Measurements from ENCODE around the gene B4GALNT3. TPM values are rescaled to one million over a fixed set of nuclear protein-coding genes. Genes with fewer than 3 reads are reported as not detected.

The B4GALNT3 gene
- total RNA-seq, 1 experiment from 2014 or later, result 77.9 TPM

GRCh38 chr12:480831-481816 lies 21.4 kb downstream of the B4GALNT3 start:
- Mint-ChIP-seq H3K4me1 (ENCODE audit: low read depth, unreplicated experiment) (peaks cover 11% of the 10 kb centered on the region), H3K9me3 (ENCODE audit: unreplicated experiment) (no peaks in the 10 kb centered on the region), H3K36me3 (ENCODE audit: insufficient read depth, unreplicated experiment) (peaks cover 9% of the 10 kb centered on the region), H3K27me3 (ENCODE audit: insufficient read depth, unreplicated experiment) (no peaks in the 10 kb centered on the region), H3K4me3 (ENCODE audit: unreplicated experiment) (no peak overlapping the region), H3K27ac (ENCODE audit: unreplicated experiment) (no peak overlapping the region)
- intact Hi-C loops (cut with micrococcal nuclease; ENCODE audit: unreplicated experiment), result no loop called here
- H3K4me3 ChIP-seq (ENCODE audit: low read depth, low read length), result no peak overlapping the region
- no peaks in the 10 kb centered on the region for H3K27me3 ChIP-seq (replicated peaks; ENCODE audit: control insufficient read depth, insufficient read depth, low read length)
- H3K9me3 ChIP-seq, result no peaks in the 10 kb centered on the region
- BruUV-seq (replicated peaks), result no TSS peak
- no peak for TF ChIP-seq CTCF (IDR thresholded peaks at IDR 0.05; ENCODE audit: insufficient read depth in 1 of 2, low read depth in 1 of 2, low read length in 1 of 2, severe bottlenecking in 1 of 2, unreplicated experiment in 1 of 2)
- H3K4me1 ChIP-seq, result no peaks in the 10 kb centered on the region
- ChIA-PET CTCF (no interaction called here), POLR2A (no interaction called here)
- DNase-seq, result peak in 1 of 2 experiments; percentile 33
- H3K36me3 ChIP-seq (ENCODE audit: control insufficient read depth, insufficient read depth, low read length), result no peaks in the 10 kb centered on the region

GRCh38 chr12:482061-482460 lies 22.3 kb downstream of the B4GALNT3 start:
- BruUV-seq (replicated peaks), result no TSS peak
- ChIA-PET CTCF (no interaction called here), POLR2A (no interaction called here)
- Histone ChIP-seq H3K27me3 (replicated peaks; ENCODE audit: control insufficient read depth, insufficient read depth, low read length) (no peaks in the 10 kb centered on the region), H3K4me1 (peaks cover 1% of the 10 kb centered on the region), H3K4me3 (ENCODE audit: low read depth, low read length) (no peak overlapping the region), H3K9me3 (no peaks in the 10 kb centered on the region), H3K36me3 (ENCODE audit: control insufficient read depth, insufficient read depth, low read length) (no peaks in the 10 kb centered on the region)
- H3K9me3 Mint-ChIP-seq (ENCODE audit: unreplicated experiment), result no peaks in the 10 kb centered on the region
- intact Hi-C loops (cut with micrococcal nuclease; ENCODE audit: unreplicated experiment), result no loop called here
- H3K4me1 Mint-ChIP-seq (ENCODE audit: low read depth, unreplicated experiment), result peaks cover 16% of the 10 kb centered on the region
- H3K27ac Mint-ChIP-seq (ENCODE audit: unreplicated experiment), result no peak overlapping the region
- H3K4me3 Mint-ChIP-seq (ENCODE audit: unreplicated experiment), result no peak overlapping the region
- peak in 1 of 2 experiments; percentile 5 for DNase-seq
- H3K36me3 Mint-ChIP-seq (ENCODE audit: insufficient read depth, unreplicated experiment), result peaks cover 9% of the 10 kb centered on the region
- no peaks in the 10 kb centered on the region for H3K27me3 Mint-ChIP-seq (ENCODE audit: insufficient read depth, unreplicated experiment)
- TF ChIP-seq CTCF (IDR thresholded peaks at IDR 0.05; ENCODE audit: insufficient read depth in 1 of 2, low read depth in 1 of 2, low read length in 1 of 2, severe bottlenecking in 1 of 2, unreplicated experiment in 1 of 2), result no peak

GRCh38 chr12:484096-484495 lies 24.4 kb downstream of the B4GALNT3 start:
- intact Hi-C loops (cut with micrococcal nuclease; ENCODE audit: unreplicated experiment), result no loop called here
- H3K4me1 ChIP-seq, result peaks cover 16% of the 10 kb centered on the region
- H3K36me3 Mint-ChIP-seq (ENCODE audit: insufficient read depth, unreplicated experiment), result peaks cover 29% of the 10 kb centered on the region
- H3K27me3 Mint-ChIP-seq (ENCODE audit: insufficient read depth, unreplicated experiment), result no peaks in the 10 kb centered on the region
- H3K27ac Mint-ChIP-seq (ENCODE audit: unreplicated experiment), result peak overlapping the region; percentile 36
- peaks cover 5% of the 10 kb centered on the region for H3K9me3 Mint-ChIP-seq (ENCODE audit: unreplicated experiment)
- ChIA-PET CTCF (interaction anchor here (1.0 kb wide), 1 partner anchor 35 kb away, joined by 3 read pairs; no protein-coding TSS in a partner anchor), POLR2A (no interaction called here)
- no TSS peak for BruUV-seq (replicated peaks)
- H3K36me3 ChIP-seq (ENCODE audit: control insufficient read depth, insufficient read depth, low read length), result no peaks in the 10 kb centered on the region
- DNase-seq, result no peak
- no peak overlapping the region for H3K4me3 Mint-ChIP-seq (ENCODE audit: unreplicated experiment)
- H3K27me3 ChIP-seq (replicated peaks; ENCODE audit: control insufficient read depth, insufficient read depth, low read length), result no peaks in the 10 kb centered on the region
- no peaks in the 10 kb centered on the region for H3K9me3 ChIP-seq
- no peak for TF ChIP-seq CTCF (IDR thresholded peaks at IDR 0.05; ENCODE audit: insufficient read depth in 1 of 2, low read depth in 1 of 2, low read length in 1 of 2, severe bottlenecking in 1 of 2, unreplicated experiment in 1 of 2)
- no peak overlapping the region for H3K4me3 ChIP-seq (ENCODE audit: low read depth, low read length)
- peaks cover 34% of the 10 kb centered on the region for H3K4me1 Mint-ChIP-seq (ENCODE audit: low read depth, unreplicated experiment)
